ENCODE data around the gene HS3ST3B1. TPM values are rescaled to one million over a fixed set of nuclear protein-coding genes. Genes with fewer than 3 reads are reported as not detected.

The HS3ST3B1 gene
- total RNA-seq, 1 donor from 2014 or later, result 1.6 TPM

- no peak for DNase-seq
Observed at GRCh38 chr17:14321476-14321949, 20.6 kb downstream of the HS3ST3B1 start.

- DNase-seq, result no peak
Observed at GRCh38 chr17:14321980-14322776, 21.3 kb downstream of the HS3ST3B1 start.

GRCh38 chr17:14323522-14323981, 22.7 kb downstream of the HS3ST3B1 start:
- DNase-seq, result no peak

- no peak for DNase-seq
Observed at GRCh38 chr17:14325618-14326167, 24.8 kb downstream of the HS3ST3B1 start.

- DNase-seq, result no peak
Observed at GRCh38 chr17:14329900-14330491, 29.1 kb downstream of the HS3ST3B1 start.

GRCh38 chr17:14330492-14330962, 29.6 kb downstream of the HS3ST3B1 start:
- DNase-seq, result no peak

- DNase-seq, result no peak
Observed at GRCh38 chr17:14331225-14331981, 30.5 kb downstream of the HS3ST3B1 start.

GRCh38 chr17:14331982-14332298, 31.1 kb downstream of the HS3ST3B1 start:
- no peak for DNase-seq

GRCh38 chr17:14332331-14332730, 31.4 kb downstream of the HS3ST3B1 start:
- no peak for DNase-seq

- DNase-seq, result no peak
Observed at GRCh38 chr17:14333506-14333905, 32.6 kb downstream of the HS3ST3B1 start.

GRCh38 chr17:14334276-14334840, 33.5 kb downstream of the HS3ST3B1 start:
- DNase-seq, result no peak

GRCh38 chr17:14334919-14335318, 34.0 kb downstream of the HS3ST3B1 start:
- no peak for DNase-seq

GRCh38 chr17:14336418-14336817, 35.5 kb downstream of the HS3ST3B1 start:
- DNase-seq, result no peak

- no peak for DNase-seq
Observed at GRCh38 chr17:14337596-14338079, 36.8 kb downstream of the HS3ST3B1 start.

GRCh38 chr17:14340857-14341754, 40.2 kb downstream of the HS3ST3B1 start:
- no peak for DNase-seq

- DNase-seq, result no peak
Observed at GRCh38 chr17:14341866-14342265, 41.0 kb downstream of the HS3ST3B1 start.

GRCh38 chr17:14346801-14347200, 45.9 kb downstream of the HS3ST3B1 start:
- DNase-seq, result no peak

- DNase-seq, result no peak
Observed at GRCh38 chr17:14351493-14351892, 50.6 kb downstream of the HS3ST3B1 start.

- DNase-seq, result no peak
Observed at GRCh38 chr17:14352136-14352535, 51.3 kb downstream of the HS3ST3B1 start.

GRCh38 chr17:14353861-14354474, 53.1 kb downstream of the HS3ST3B1 start:
- no peak for DNase-seq

- no peak for DNase-seq
Observed at GRCh38 chr17:14354807-14355206, 53.9 kb downstream of the HS3ST3B1 start.
